A549 (cell line): ENCODE data around the gene ACTN2. TPM values are rescaled to one million over a fixed set of nuclear protein-coding genes. Genes with fewer than 3 reads are reported as not detected.

Experiments
- ATAC-seq, 2 experiments: fragments of 200-7000 bp in 1 of 2; fragments of >200 bp in 1 of 2; cut with Nextera tagmentation in 1 of 2; cut with Tn5 transposase in 1 of 2; 3 replicates each; pipeline versions ENCODE4 v1.8.0 to v1.9.1; 2018 to 2020; ENCODE audit warnings: mild to moderate bottlenecking in 1 of 2, moderate library complexity in 1 of 2
- CTCF ChIA-PET: fragments of 300-600 bp; sonication (Branson Sonifier 250); formaldehyde crosslinking; extraction: SDS; loops from one replicate; lab custom pipeline; 2021; ENCODE audit warnings: antibody characterized with exemption, inconsistent platforms; lab: Yijun Ruan, JAX
- POLR2A ChIA-PET: fragments of 350-600 bp; formaldehyde crosslinking; extraction: SDS; loops from one replicate; lab custom pipeline; 2021; ENCODE audit warnings: antibody characterized with exemption, inconsistent platforms; lab: Yijun Ruan, JAX
- DNase-seq, 2 experiments: peaks; one replicate each; pipeline versions ENCODE4 v3.0.0 to v3.0.0-alpha.2; 2011 to 2016; ENCODE audit warnings: low read depth in 1 of 2, low spot score in 1 of 2
- FAIRE-seq: peaks from 2 replicates; lab custom pipeline; 2011; peaks lifted over from hg19 to GRCh38; lab: Jason Lieb, UNC
- H3K27ac ChIP-seq, 2 experiments: fragments of >200 bp; sonication (Bioruptor Twin); formaldehyde crosslinking; 3 replicates each; pipeline ENCODE4 v1.5.1; 2016 to 2017
- H3K4me1 ChIP-seq: fragments of >200 bp; sonication (Bioruptor Twin); formaldehyde crosslinking; 3 replicates; pipeline ENCODE4 v1.6.1; 2016
- H3K4me2 ChIP-seq: fragments of >200 bp; sonication (Bioruptor Twin); formaldehyde crosslinking; 3 replicates; pipeline ENCODE4 v1.6.1; 2016
- H3K4me3 ChIP-seq: fragments of >200 bp; sonication (Bioruptor Twin); formaldehyde crosslinking; 3 replicates; pipeline ENCODE4 v1.5.1; 2016
- H3K9me3 ChIP-seq: fragments of >200 bp; sonication (Bioruptor Twin); formaldehyde crosslinking; 3 replicates; pipeline ENCODE4 v1.6.1; 2016
- E2F6 ChIP-seq: IDR thresholded peaks from 2 replicates; pipeline ENCODE4 v1.6.1; 2012; ENCODE audit warnings: low read depth, borderline replicate concordance
- EHMT2 ChIP-seq: fragments of 200-600 bp; sonication (generic); IDR thresholded peaks from 2 replicates; pipeline ENCODE4 v1.6.1; 2016; ENCODE audit warnings: antibody characterized with exemption, low read depth, mild to moderate bottlenecking, moderate library complexity
- HEYL ChIP-seq: fragments of 250-450 bp; sonication (Bioruptor Pico); IDR thresholded peaks from 2 replicates; pipeline ENCODE4 v1.8.0; 2021; ENCODE audit warnings: mild to moderate bottlenecking, moderate library complexity
- HMGXB4 ChIP-seq: fragments of 250-450 bp; sonication (Bioruptor Pico); IDR thresholded peaks from 2 replicates; pipeline ENCODE4 v1.5.0; 2021; ENCODE audit warnings: mild to moderate bottlenecking, moderate library complexity, borderline replicate concordance
- HOXB5 ChIP-seq: fragments of 250-450 bp; sonication (Bioruptor Pico); IDR thresholded peaks from 2 replicates; pipeline ENCODE4 v1.5.0; 2020; ENCODE audit warnings: mild to moderate bottlenecking, moderate library complexity
- JUNB ChIP-seq: fragments of >200 bp; sonication (Bioruptor Twin); formaldehyde crosslinking; IDR thresholded peaks from 2 replicates; pipeline ENCODE4 v1.6.1; 2016
- KDM1A ChIP-seq: fragments of 200-600 bp; sonication (generic); IDR thresholded peaks from 2 replicates; pipeline ENCODE4 v1.6.1; 2016; ENCODE audit warnings: low read depth, mild to moderate bottlenecking
- NR3C1 ChIP-seq: fragments of >200 bp; sonication (Bioruptor Twin); formaldehyde crosslinking; IDR thresholded peaks from 3 replicates; pipeline ENCODE4 v1.6.1; 2017
- RFX5 ChIP-seq: fragments of 450-650 bp; IDR thresholded peaks from 2 replicates; pipeline ENCODE4 v1.7.1; 2014; ENCODE audit warnings: antibody characterized with exemption, mild to moderate bottlenecking, moderate library complexity
- RNF2 ChIP-seq: fragments of 200-600 bp; sonication (generic); IDR thresholded peaks from 2 replicates; pipeline ENCODE4 v1.6.1; 2016; ENCODE audit warnings: low read depth, mild to moderate bottlenecking, antibody characterized with exemption, moderate library complexity, borderline replicate concordance
- SREBF2 ChIP-seq: fragments of 450-650 bp; IDR thresholded peaks from 2 replicates; pipeline ENCODE4 v1.6.1; 2014; ENCODE audit warnings: mild to moderate bottlenecking, moderate library complexity
- USF2 ChIP-seq: fragments of 450-650 bp; IDR thresholded peaks from 2 replicates; pipeline ENCODE4 v1.6.1; 2014; ENCODE audit warnings: antibody characterized with exemption
- WGBS: methylation state at CpG from one replicate; pipeline ENCODE4 v1.1.6; 2017; ENCODE audit errors: missing lambda C conversion rate; 5-methylcytosine and 5-hydroxymethylcytosine counted together
- polyA plus RNA-seq, 4 experiments: library from polyadenylated mRNA; depleted of rRNA in 3 of 4; stranded (reverse); fragments of >200 nt; fragmentation: RNase III in 1 of 4; extraction: RNeasy Plus Mini Kit Qiagen cat#74134 plus additional on column Dnase treatment in 1 of 4; gene quantifications; 2 replicates in 3 of 4; 3 replicates in 1 of 4; pipeline ENCODE4 v1.2.3, GENCODE V29; 2011 to 2017
- TF ChIP-seq, protein P1 (sequence below): IDR thresholded peaks from 2 replicates; pipeline ENCODE4 v1.6.1; 2012
- TF ChIP-seq, protein P2 (sequence below): fragments of 150-350 bp; IDR thresholded peaks from 2 replicates; pipeline ENCODE4 v1.6.1; 2014; ENCODE audit warnings: low read depth, mild to moderate bottlenecking, low read length
- TF ChIP-seq, protein P3 (sequence below): fragments of >200 bp; sonication (Bioruptor Twin); formaldehyde crosslinking; IDR thresholded peaks from 3 replicates; pipeline ENCODE4 v1.5.1; 2016

Gene ACTN2
- polyA plus RNA-seq, 2 of the 4 experiments (the other 2 are of a cell fraction), result not detected

GRCh38 chr1:236681219-236681618 lies 5.1 kb upstream of the ACTN2 start:
- Histone ChIP-seq H3K4me2 (no peak overlapping the region), H3K27ac (no peak overlapping the region), H3K4me1 (no peaks in the 10 kb centered on the region), H3K9me3 (peaks cover 6% of the 10 kb centered on the region; the same call in 1 of the 3 replicates), H3K4me3 (no peak overlapping the region)
- ChIA-PET POLR2A (no interaction called here), CTCF (interaction anchor here (0.6 kb wide), 1 partner anchor 33 kb away, joined by 3 read pairs; no protein-coding TSS in a partner anchor)
- DNase-seq (no peak), ATAC-seq (no peak), FAIRE-seq (no peak)
- no peak for TF ChIP-seq SREBF2
- TF ChIP-seq HOXB5 (CRISPR knock-in tag), result no peak
- no peak for TF ChIP-seq KDM1A
- no peak for TF ChIP-seq HMGXB4
- no peak for TF ChIP-seq HEYL (CRISPR knock-in tag)
- WGBS, result 23% methylated on average over 3 of the region's 3 CpGs

- Histone ChIP-seq H3K4me3 (peak overlapping the region; percentile 44; the same call in 2 of the 3 replicates), H3K4me2 (peak overlapping the region; percentile 73), H3K27ac (no peak overlapping the region), H3K4me1 (no peaks in the 10 kb centered on the region), H3K9me3 (peaks cover 6% of the 10 kb centered on the region; the same call in 1 of the 3 replicates)
- ChIA-PET CTCF (no interaction called here), POLR2A (no interaction called here)
- FAIRE-seq (no peak), DNase-seq (no peak), ATAC-seq (no peak)
- WGBS, result 62% methylated on average over 12 of the region's 12 CpGs
- TF ChIP-seq E2F6 (no peak), RFX5 (no peak), HOXB5 (CRISPR knock-in tag) (no peak), RNF2 (no peak), HMGXB4 (no peak), EHMT2 (no peak), USF2 (no peak), JUNB (no peak), NR3C1 (no peak)
- TF ChIP-seq, protein P1, sequence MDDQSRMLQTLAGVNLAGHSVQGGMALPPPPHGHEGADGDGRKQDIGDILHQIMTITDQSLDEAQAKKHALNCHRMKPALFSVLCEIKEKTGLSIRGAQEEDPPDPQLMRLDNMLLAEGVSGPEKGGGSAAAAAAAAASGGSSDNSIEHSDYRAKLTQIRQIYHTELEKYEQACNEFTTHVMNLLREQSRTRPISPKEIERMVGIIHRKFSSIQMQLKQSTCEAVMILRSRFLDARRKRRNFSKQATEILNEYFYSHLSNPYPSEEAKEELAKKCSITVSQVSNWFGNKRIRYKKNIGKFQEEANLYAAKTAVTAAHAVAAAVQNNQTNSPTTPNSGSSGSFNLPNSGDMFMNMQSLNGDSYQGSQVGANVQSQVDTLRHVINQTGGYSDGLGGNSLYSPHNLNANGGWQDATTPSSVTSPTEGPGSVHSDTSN, result no peak
- TF ChIP-seq, protein P2, sequence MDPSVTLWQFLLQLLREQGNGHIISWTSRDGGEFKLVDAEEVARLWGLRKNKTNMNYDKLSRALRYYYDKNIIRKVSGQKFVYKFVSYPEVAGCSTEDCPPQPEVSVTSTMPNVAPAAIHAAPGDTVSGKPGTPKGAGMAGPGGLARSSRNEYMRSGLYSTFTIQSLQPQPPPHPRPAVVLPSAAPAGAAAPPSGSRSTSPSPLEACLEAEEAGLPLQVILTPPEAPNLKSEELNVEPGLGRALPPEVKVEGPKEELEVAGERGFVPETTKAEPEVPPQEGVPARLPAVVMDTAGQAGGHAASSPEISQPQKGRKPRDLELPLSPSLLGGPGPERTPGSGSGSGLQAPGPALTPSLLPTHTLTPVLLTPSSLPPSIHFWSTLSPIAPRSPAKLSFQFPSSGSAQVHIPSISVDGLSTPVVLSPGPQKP, result no peak
- TF ChIP-seq, protein P3, sequence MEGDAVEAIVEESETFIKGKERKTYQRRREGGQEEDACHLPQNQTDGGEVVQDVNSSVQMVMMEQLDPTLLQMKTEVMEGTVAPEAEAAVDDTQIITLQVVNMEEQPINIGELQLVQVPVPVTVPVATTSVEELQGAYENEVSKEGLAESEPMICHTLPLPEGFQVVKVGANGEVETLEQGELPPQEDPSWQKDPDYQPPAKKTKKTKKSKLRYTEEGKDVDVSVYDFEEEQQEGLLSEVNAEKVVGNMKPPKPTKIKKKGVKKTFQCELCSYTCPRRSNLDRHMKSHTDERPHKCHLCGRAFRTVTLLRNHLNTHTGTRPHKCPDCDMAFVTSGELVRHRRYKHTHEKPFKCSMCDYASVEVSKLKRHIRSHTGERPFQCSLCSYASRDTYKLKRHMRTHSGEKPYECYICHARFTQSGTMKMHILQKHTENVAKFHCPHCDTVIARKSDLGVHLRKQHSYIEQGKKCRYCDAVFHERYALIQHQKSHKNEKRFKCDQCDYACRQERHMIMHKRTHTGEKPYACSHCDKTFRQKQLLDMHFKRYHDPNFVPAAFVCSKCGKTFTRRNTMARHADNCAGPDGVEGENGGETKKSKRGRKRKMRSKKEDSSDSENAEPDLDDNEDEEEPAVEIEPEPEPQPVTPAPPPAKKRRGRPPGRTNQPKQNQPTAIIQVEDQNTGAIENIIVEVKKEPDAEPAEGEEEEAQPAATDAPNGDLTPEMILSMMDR, result no peak
Observed at GRCh38 chr1:236685205-236685916, 938 bp upstream of the ACTN2 start.
